ENCODE measurements around the gene MAP2K1.

The MAP2K1 gene

GRCh38 chr15:66508293-66508883 is 121.7 kb downstream of the MAP2K1 start:
- DNase-seq: no peak

GRCh38 chr15:66514586-66514985 is 127.9 kb downstream of the MAP2K1 start:
- no peak for DNase-seq

GRCh38 chr15:66515901-66516322 is 129.2 kb downstream of the MAP2K1 start:
- peak; percentile 66 for DNase-seq

DNA sequence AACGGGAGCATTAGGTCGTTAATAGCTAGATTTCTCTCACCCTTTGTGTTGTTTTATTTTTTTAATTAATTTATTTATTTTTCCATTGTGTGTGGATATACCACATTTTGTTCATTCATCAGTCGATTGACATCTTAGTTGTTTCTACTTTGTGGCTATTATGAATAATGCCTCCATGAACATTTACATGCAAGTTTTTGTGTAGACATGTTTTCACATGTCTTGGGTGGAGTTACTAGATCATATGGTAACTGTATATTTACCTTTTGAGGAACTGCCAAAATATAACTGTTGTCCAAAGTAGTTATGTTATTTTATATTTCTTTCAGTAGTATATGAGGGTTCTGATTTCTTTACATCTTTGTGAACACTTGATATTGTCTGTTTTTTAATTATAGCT is 137.2 kb downstream of the MAP2K1 start:
- DNase-seq: no peak

- DNase-seq: no peak
Measured at GRCh38 chr15:66524838-66525237, 138.1 kb downstream of the MAP2K1 start.

DNA sequence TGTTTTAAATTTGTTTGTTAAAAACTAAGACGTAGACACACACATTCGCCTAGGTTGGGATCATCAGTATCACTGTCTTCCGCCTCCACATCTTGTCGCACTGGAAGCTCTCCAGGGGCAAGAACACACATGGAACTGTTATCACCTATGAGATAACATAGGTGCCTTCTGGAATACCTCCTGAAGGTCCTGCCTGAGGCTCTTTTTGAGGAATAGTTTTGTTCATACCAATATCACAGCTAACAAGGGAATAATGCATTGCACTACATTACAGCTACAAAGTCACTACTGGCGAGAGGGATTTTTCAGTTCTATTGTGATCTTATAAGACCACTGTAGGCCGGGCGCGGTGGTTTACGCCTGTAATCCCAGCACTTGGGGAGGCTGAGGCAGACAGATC is 148.3 kb downstream of the MAP2K1 start:
- DNase-seq: no peak

Measured in EL (cell line).